ENCODE measurements around the gene FGD3. TPM values are rescaled to one million over a fixed set of nuclear protein-coding genes. Genes with fewer than 3 reads are reported as not detected.

FGD3 gene
- total RNA-seq, 2 donors from 2014 or later: 6.2 to 11.0 TPM

DNA sequence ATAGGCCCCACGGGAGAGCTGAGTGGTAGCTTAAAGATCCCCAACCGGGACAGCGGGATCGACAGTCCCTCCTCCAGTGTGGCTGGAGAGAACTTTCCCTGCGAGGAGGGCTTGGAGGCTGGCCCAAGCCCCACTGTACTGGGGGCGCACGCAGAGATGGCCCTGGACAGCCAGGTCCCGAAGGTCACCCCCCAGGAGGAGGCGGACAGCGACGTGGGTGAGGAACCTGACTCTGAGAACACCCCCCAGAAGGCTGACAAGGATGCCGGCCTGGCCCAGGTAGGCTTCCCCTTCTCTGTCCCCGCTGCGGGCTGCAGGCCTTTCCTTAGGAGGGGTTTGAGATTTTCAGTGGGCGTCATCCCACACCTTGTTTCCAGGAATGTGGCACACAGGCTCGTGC, 29.1 kb downstream of the FGD3 start:
- Histone ChIP-seq H3K4me3 (no peak overlapping the region), H3K4me1 (replicated peaks) (no peaks in the 10 kb centered on the region), H3K27me3 (replicated peaks; ENCODE audit: insufficient read depth) (no peaks in the 10 kb centered on the region), H3K36me3 (no peaks in the 10 kb centered on the region), H3K9me3 (no peaks in the 10 kb centered on the region), H3K27ac (no peak overlapping the region)
- DNase-seq (ENCODE audit: low spot score): no peak
- no peak for TF ChIP-seq POLR2AphosphoS5 (IDR thresholded peaks at IDR 0.05)
- TF ChIP-seq POLR2A (IDR thresholded peaks at IDR 0.05): no peak
- TF ChIP-seq, protein P1, sequence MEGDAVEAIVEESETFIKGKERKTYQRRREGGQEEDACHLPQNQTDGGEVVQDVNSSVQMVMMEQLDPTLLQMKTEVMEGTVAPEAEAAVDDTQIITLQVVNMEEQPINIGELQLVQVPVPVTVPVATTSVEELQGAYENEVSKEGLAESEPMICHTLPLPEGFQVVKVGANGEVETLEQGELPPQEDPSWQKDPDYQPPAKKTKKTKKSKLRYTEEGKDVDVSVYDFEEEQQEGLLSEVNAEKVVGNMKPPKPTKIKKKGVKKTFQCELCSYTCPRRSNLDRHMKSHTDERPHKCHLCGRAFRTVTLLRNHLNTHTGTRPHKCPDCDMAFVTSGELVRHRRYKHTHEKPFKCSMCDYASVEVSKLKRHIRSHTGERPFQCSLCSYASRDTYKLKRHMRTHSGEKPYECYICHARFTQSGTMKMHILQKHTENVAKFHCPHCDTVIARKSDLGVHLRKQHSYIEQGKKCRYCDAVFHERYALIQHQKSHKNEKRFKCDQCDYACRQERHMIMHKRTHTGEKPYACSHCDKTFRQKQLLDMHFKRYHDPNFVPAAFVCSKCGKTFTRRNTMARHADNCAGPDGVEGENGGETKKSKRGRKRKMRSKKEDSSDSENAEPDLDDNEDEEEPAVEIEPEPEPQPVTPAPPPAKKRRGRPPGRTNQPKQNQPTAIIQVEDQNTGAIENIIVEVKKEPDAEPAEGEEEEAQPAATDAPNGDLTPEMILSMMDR (IDR thresholded peaks at IDR 0.05): no peak
- intact Hi-C loops (cut with DNase I): no loop called here
- 93% methylated on average over 16 of the region's 16 CpGs for WGBS

DNA sequence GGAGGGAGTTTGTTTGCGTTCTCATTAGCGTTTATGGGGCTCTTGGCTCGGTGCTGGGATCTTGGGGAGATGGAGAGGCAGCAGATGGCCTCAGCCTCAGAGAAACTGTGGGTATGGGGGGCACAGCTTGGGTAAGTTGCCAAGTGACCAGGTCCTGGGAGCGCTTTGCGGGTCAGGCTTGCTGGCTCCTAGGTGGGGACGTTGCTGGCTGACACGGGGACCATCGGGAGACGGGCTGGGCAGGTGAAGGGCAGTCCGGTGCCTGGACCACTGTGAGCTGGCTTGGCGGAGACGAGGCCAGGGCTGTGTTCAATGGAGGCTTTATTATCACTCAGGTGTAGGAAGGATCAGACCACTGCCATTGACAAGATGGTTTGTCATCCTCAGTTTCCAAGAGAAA, 30.0 kb downstream of the FGD3 start:
- WGBS: 86% methylated on average over 12 of the region's 12 CpGs

DNA sequence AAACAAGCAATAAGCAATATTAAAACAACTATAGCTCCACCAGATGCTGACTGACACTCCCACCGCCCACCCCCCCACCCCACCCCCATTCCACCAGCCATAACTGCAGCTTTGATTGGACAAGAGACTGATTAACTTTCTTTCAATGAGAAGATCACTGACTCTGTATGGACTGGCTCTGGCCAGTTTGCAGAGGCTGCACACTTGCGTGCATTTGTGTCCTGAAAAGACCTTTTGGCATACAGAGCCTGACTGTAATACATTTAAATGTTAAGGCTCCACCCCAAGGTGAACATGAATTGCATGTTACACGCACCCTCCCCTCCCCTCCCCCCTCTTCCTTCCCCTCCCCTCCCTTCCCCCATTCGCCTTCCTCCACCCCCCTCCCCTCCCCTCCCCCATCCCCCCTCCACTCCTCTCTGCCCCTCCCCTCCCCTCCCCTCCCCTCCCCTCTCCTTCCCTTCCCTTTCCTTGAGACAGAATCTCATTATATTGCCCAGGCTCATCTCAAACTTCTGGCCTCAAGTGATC, 31.1 kb downstream of the FGD3 start:
- no peaks in the 10 kb centered on the region for H3K36me3 ChIP-seq
- TF ChIP-seq, protein P1 (IDR thresholded peaks at IDR 0.05): no peak
- TF ChIP-seq POLR2A (IDR thresholded peaks at IDR 0.05) (no peak), POLR2AphosphoS5 (IDR thresholded peaks at IDR 0.05) (no peak)
- H3K4me3 ChIP-seq: no peak overlapping the region
- 56% methylated on average over 4 of the region's 4 CpGs for WGBS
- H3K4me1 ChIP-seq (replicated peaks): no peaks in the 10 kb centered on the region
- H3K27ac ChIP-seq: no peak overlapping the region
- no peaks in the 10 kb centered on the region for H3K9me3 ChIP-seq
- DNase-seq (ENCODE audit: low spot score): no peak
- no peaks in the 10 kb centered on the region for H3K27me3 ChIP-seq (replicated peaks; ENCODE audit: insufficient read depth)
- intact Hi-C loops (cut with DNase I): no loop called here

More for the DNA sequence above, 30.0 kb downstream of the FGD3 start:
- intact Hi-C loops (cut with DNase I): no loop called here
- no peaks in the 10 kb centered on the region for H3K4me1 ChIP-seq (replicated peaks)
- no peak for DNase-seq (ENCODE audit: low spot score)
- TF ChIP-seq, protein P1 (IDR thresholded peaks at IDR 0.05): no peak
- no peak for TF ChIP-seq POLR2AphosphoS5 (IDR thresholded peaks at IDR 0.05)
- TF ChIP-seq POLR2A (IDR thresholded peaks at IDR 0.05): no peak
- H3K27me3 ChIP-seq (replicated peaks; ENCODE audit: insufficient read depth): no peaks in the 10 kb centered on the region
- H3K9me3 ChIP-seq: no peaks in the 10 kb centered on the region
- H3K4me3 ChIP-seq: no peak overlapping the region
- H3K36me3 ChIP-seq: no peaks in the 10 kb centered on the region
- no peak overlapping the region for H3K27ac ChIP-seq

DNA sequence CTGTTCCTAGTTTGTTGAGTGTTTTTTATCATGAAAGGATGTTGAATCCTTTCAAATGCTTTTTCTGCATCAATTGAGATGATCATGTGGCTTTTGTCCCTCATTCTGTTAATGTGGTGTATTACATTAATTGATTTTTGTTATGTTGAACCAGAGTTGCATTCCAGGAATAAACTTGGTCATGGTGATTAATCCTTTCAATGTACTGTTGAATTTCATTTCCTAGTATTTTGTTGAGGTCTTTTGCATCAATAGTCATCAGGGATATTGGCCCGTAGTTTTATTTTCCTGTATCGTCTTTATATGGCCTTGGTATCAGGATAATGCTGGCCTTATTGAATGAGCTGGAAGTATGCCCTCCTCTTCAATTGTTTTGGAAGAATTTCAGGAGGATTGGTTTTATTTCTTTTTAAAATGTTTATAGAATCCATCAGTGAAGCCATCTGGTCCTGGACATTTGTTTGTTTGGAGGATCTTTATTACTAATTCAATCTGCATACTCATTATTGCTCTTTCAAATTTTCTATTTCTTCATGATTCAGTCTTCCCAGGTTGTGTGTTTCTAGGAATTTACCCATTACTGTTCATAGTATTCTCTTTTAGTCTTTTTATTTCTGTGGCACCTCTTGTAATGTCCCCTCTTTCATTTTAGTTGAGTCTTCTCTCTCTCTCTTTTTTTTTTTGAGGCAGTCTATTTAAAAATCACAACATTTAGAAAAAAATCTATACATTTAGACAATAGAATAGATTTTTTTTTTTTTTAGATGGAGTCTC, 32.1 kb downstream of the FGD3 start:
- H3K4me3 ChIP-seq: no peak overlapping the region
- DNase-seq (ENCODE audit: low spot score): no peak
- H3K27me3 ChIP-seq (replicated peaks; ENCODE audit: insufficient read depth): no peaks in the 10 kb centered on the region
- H3K36me3 ChIP-seq: no peaks in the 10 kb centered on the region
- intact Hi-C loops (cut with DNase I): no loop called here
- H3K27ac ChIP-seq: no peak overlapping the region
- 56% methylated on average over 2 of the region's 2 CpGs for WGBS
- no peaks in the 10 kb centered on the region for H3K9me3 ChIP-seq
- TF ChIP-seq, protein P1 (IDR thresholded peaks at IDR 0.05): no peak
- TF ChIP-seq POLR2AphosphoS5 (IDR thresholded peaks at IDR 0.05): no peak
- no peak for TF ChIP-seq POLR2A (IDR thresholded peaks at IDR 0.05)
- no peaks in the 10 kb centered on the region for H3K4me1 ChIP-seq (replicated peaks)
